Endometrial microvascular endothelial cells (primary cell): ENCODE measurements around the gene RDH11. TPM values are rescaled to one million over a fixed set of nuclear protein-coding genes. Genes with fewer than 3 reads are reported as not detected.
"Not testable (repeated sequence)": the region's sequence is repeated elsewhere in the genome, so short reads cannot be mapped to it uniquely, and the experiment has no call there.

Experiments
- in situ Hi-C: cut with HindIII; loops from 2 replicates; pipeline ENCODE4 v1.10.0; 2017; ENCODE audit warnings: low sequenced_read_pairs, low pct_unique_long_range_greater_than_20kb; ENCODE audit errors: inconsistent ontology term
- total RNA-seq: library from RNA; depleted of rRNA; stranded (reverse); fragments of >200 nt; gene quantifications from one replicate; pipeline ENCODE4 v1.2.3, GENCODE V29; 2015; ENCODE audit errors: inconsistent ontology term

The RDH11 gene, protein sequence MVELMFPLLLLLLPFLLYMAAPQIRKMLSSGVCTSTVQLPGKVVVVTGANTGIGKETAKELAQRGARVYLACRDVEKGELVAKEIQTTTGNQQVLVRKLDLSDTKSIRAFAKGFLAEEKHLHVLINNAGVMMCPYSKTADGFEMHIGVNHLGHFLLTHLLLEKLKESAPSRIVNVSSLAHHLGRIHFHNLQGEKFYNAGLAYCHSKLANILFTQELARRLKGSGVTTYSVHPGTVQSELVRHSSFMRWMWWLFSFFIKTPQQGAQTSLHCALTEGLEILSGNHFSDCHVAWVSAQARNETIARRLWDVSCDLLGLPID
- total RNA-seq: 92.6 TPM

DNA sequence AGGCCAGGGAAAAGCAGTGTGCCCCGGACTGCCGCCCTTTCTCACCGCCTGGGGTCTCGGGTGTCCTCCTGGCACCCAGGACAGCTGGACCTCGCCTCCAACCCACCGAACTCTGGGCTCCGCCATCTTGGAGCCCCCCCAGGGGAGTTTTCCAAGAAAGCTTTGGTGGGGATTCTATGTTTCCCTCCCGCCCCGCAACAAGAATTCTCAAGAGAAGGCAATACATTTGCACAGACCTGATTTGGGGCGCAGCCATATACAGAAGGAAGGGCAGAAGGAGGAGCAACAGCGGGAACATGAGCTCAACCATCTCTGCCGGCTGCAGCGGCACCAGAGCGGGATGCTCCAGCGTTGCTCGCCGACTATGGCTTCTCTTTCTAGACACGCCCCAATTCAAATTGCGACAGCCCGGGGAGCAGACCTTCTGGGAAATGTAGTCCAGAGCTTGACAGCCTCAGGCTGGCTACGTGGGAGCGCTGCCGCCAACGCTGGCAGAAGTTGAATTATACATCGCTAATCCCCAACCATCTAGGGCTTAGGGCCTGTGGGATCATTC is at the start of gene RDH11:
RDH11 (minus strand) TSS at position 371 of the 556 bp plus-strand sequence; CDS start at position 310, 61 bp downstream.
- in situ Hi-C loops: loop anchor here (10.0 kb wide), 1 partner anchor 111 kb away; no protein-coding TSS in a partner anchor

DNA sequence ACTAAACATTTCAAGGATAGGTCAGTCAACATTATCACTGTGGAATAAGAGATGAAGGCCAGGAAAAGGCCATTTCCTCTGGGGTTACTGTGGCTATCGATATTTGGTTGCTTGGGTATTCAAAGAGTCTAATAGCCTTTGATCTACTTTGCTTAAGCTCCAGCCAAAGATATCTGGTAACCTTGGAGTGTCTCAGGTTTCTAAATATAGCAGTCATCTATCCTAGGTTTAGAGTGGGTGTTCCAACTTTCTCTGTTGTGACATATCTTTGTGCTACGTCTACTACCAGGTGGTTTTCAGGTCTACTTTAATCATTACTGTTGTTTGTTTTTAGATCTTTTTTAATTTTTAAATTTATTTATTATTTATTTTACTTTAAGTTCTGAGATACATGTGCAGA is 48.5 kb upstream of the RDH11 start:
- in situ Hi-C loops: no loop called here

DNA sequence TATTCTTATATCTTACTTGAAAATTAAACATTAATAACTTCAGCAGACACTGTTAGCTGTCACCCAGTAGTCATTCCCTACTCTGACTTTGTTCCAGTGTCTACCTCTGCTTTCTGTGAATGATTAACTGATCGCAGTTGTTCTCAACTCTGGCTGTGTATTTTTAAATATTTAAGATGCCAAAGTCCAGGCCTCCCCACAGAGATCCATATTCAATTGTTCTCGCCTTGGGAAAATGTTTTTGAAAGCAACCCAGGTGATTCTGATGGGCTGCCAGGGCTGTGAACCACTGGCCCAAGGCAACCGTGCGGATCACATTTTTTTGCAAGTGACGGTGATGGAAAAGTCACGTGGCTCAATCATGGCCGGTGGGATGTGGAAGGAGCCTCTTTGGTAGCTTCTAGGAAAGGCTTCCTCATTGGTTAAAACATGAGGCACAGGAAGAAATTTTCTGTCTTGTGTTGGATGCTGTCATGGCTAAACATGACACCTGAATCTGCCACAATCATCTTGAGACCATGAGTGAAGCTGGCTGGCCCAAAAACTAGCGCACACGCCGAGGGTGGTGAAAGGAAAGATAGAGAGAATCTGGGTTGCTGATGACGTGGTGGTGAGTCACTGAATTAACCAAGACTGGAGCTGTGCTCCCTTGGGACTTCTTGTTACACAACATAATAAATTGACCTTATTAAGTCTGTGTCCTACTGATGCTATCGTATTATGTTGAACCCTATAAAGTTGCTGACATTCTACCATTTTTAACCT is 43.4 kb upstream of the RDH11 start:
- in situ Hi-C loops: no loop called here

DNA sequence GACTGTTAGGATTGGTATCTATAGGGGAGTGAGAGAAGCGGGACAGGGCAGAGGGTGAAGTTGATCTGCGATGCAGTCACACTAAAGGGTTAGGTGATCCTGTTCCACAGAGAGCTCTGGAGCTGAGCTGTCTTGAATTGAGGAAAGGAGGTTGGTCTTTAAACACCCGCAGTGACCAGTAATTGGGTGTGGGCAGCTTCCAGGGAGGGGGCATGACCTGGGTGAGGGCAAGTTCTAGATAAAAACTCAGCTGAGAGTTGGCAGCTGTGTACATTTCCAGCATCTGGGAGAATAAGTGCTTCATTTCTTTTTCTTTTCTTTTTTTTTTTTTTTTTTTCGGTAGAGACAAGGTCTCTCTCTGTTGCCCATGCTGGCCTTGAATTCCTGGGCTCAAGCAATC is 41.2 kb upstream of the RDH11 start:
- in situ Hi-C loops: no loop called here

DNA sequence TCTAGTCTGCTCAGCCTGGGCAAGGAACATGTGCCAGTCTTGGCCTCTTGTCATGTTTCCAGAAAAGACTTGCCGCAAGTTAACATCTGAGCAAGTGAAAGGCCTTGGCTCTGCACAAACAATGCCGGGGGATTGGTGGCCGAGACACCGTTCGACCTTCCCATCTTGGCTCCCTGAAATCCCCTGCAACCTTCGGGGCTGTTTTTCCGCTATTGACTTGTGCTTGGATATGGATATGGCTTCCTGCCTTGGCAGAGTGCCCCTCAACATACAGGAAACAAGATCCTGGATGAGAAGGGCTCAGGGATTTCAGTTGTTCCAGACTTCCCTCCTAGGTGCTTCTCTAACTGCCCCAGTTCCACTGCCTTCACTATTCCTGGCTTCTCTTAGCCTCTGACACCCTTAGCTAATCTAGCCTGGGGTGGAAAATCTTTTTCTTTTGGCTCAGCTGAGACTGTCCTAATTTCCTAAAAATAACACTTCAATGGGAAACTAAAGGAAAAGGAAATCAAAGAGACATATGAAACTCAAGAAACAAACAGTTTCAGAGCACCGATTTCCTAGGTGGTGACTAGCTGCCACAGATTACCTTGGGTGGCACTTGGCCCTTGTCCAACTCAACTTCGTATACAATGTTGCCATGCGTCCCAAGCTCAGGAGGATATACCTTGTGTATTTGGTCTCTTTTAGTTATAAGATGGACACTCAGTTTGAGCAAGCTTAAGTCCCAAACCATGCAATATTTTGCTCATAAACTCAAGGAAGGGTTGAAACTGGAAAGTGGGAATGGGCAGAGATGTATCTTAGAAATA is 40.0 kb upstream of the RDH11 start:
- in situ Hi-C loops: no loop called here

DNA sequence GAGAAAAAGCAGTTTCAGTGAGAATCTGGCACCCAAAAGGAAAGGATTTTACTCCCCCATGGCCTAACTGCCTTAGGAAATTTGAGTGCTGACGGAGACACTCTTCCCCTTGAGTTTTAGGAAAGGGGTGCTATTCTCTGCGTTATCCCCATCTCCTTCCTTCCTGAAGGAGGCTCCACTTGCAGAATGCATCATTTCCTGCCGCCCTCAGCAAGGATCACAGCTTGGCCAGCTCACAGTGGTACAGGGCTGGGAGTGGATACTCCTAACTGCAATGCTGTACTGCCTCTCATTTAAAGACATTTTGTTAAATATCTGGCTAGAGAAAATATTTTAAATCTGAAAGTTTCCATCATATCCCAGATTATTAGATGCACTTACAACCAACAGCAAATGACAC is 39.1 kb upstream of the RDH11 start:
- in situ Hi-C loops: no loop called here

DNA sequence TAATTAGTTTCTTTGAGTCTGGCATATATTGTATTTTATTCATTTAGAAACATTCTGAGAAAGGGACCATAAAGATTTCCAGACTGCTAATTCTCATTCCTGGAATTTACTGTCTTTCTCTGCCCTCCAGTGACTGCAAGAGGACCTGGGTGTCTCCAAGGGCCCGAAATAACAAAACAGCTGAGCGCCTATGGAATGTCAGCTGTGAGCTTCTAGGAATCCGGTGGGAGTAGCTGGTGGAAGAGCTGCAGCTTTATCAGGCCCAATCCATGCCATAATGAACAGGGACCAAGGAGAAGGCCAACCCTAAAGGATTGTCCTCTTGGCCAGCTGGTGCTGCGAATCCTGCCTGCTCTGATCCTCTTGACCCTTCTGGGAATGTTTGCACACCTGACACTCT is 38.1 kb upstream of the RDH11 start:
- in situ Hi-C loops: no loop called here

DNA sequence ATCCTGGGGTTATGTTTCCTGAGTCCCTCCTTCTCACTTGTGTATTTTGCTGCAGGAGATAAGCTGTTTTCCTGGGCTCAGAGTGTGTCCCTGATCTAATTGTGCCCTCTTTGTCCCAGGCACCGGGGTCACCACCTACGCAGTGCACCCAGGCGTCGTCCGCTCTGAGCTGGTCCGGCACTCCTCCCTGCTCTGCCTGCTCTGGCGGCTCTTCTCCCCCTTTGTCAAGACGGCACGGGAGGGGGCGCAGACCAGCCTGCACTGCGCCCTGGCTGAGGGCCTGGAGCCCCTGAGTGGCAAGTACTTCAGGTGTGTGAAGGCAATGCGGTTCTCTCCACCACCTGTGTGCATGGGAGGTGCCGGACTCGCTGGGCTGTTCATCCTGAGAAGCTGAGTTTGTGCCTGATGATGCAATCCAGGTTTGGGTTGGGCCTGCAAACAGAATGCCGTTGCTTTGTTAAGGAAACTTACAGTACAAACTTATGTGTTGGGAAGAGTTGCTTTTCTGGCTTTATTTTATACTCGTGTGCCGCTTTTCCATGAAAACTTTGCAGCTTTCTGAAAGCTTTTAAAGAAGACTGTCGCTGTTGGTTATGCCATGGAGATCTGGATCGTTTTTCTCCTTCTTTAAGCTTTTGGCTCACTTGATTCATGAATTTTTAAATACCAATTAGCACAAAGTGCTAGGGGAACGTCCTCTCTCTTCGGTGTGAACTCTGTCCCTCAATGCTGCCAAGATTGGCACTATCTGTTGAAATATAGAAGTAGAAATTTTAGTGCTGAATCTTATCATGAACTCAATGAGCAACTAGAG is 33.7 kb upstream of the RDH11 start:
- in situ Hi-C loops: no loop called here

DNA sequence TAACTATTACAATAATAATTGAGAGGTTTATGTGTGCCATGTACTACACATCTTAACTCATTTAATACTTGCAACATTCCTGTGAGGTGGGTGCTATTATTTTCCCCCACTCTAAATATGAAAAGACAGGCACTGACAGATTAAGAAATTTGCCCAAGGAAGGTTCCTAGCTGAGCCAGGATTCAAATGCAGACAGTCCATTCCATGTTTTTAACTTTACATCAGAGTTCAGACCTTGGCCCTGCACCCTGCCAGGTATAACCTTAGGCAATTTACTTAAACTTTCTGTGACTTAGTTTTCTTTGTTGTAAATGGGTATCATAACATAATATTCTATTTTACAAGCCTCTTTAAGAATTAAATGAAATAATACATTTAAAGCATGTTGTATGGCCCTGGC is 32.7 kb upstream of the RDH11 start:
- in situ Hi-C loops: no loop called here

DNA sequence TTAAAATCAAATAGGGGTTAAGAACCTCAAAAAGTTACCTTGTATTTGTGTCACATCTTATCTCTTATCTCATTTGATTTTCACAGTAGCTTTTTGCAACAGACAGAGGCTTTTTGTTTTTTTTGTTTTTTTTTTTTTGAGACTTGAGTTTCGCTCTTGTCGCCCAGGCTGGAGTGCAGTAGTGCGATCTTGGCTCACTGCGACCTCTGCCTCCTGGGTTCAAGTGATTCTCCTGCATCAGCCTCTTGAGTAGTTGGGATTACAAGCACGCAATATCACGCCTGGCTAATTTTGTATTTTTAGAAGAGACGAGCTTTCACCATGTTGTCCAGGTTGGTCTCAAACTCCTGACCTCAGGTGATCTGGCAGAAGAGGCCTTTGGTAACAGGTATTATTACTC is 31.8 kb upstream of the RDH11 start:
- in situ Hi-C loops: no loop called here

DNA sequence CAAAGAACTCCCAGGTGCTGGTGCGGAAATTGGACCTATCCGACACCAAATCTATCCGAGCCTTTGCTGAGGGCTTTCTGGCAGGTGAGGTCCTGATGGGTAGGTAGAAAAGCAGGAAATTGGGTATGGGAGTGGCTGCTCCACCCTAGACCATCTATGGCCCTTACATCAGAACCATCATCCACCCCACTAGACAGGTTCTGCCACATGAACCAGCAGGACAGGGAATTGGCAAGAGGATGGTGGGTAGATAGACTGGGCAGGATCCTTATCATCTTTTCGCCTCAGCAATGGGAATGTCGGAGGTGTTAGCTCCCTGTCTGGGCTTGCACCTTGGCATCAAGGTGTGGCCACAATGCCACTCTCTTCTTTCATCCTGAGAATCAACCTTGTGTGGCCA is 29.6 kb upstream of the RDH11 start:
- in situ Hi-C loops: no loop called here

DNA sequence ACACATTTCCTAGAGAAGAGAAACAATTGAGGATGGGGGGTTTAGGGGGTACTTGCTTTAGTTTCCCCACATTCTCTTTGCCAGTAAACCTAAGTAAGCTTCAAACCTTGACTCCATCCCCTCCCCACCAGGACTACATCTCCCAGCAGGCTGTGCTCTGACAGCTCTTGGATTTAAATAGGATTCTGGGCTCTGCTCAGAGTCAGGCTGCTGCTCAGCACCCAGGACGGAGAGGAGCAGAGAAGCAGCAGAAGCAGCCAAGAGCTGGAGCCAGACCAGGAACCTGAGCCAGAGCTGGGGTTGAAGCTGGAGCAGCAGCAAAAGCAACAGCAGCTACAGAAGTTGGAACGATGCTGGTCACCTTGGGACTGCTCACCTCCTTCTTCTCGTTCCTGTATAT is 26.7 kb upstream of the RDH11 start:
- in situ Hi-C loops: no loop called here

DNA sequence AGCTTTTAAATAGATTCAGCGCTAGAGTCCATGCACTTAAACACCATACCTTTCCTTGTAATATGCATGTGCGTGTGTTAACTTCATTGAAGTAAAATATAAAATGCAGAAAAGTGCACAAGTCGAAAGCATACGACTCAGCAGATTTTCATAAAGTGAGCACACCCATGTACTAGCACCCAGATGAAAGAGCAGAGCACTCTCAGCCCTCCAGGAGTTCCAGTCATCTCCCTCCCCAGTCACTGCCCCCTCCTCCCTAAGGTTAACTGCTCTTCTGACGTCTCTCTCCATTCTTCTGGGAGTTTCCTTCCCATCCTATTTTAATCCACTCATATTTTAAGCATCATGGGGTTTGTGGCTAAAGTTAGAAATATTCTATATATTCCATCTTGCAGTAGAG is 26.3 kb upstream of the RDH11 start:
- in situ Hi-C loops: no loop called here

DNA sequence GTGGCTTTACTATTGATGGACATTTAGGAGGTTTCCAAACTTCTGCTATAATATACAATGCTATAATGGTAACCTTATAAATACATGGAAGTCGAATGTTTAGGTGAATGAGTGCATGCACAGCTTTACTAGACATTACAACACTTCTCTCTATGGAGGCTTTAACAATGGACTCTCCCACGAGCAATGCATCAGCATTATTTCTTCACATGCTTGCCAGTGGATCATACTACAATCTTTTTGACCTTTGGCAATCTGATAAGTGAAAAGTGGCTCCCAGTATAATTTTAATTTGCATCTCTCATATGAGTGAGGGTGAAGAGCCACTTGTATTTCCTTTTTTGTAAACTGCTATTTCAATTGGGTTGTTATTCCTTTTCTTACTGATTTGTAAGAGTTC is 24.3 kb upstream of the RDH11 start:
- in situ Hi-C loops: no loop called here

DNA sequence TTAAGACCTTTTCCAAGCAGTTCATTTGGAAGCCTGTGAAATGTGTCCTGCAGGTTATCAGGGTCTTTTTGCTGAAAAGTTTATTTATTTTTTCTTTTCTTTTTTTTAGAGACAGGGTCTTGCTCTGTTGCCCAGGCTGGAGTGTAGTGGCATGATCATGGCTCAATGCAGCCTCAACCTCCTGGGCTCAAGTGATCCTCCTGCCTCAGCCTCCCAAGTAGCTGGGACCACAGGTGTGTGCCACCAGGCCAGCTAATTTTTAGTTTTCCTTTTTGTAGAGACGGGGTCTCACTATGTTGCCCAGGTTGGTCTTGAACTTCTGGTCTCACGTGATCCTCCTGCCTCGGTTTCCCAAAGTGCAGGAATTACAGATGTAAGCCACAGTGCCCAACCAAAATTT is 23.8 kb upstream of the RDH11 start:
- in situ Hi-C loops: not testable (repeated sequence)

DNA sequence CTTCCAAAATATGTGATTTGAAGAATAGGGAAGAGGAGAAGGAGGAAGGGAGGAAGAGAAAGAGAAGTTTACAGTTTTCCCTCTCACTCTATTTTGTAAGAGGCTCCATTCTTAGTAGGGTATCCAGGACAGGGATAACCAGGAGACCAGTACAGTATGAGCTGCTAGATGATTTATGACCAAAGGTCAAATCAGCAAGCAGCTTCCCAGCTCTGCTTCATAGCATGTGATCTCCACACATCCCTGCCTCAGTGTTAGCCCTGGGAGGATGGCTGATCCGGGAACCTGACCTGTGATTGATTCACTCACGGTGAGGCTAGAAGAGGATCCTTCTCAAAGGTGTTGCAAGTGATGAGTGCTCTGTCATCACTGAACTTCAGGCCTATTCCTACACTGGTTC is 22.7 kb upstream of the RDH11 start:
- in situ Hi-C loops: no loop called here

DNA sequence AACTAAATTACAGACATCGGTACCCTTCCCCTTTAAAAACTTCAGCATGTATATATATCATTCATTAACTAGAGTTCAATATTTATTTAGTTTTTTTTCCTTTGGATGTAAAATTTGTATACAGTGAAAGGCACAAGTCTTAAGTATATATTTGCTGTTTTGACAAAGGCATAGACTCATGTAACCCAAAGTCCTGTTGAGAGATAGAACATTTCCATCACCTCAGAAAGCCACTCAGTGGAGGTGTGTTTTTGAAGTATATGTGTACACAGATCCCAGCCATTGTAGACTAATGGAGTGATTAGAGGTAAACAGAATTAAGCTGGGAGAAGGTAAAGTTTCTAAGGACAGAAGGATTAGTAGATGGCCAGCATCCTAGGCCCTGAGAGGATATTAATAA is 21.5 kb upstream of the RDH11 start:
- in situ Hi-C loops: no loop called here

DNA sequence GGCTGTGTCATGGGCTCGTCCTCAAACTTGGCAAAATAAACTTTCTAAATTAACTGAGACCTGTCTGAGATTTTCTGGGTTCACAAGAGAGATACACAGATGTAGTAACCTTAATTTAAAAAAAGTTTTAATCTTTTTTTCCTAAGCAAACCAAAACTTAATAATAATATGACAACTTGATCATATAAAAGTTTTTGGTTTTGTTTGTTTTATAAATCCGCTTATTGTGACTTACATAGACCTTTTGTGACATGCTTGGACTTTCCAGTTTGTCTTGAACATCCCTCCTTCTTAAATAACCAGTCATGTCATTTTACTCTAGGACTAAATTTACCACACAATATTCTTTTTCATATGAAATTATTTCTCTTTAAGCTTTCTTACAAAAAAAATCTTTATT is 14.6 kb upstream of the RDH11 start:
- in situ Hi-C loops: no loop called here

DNA sequence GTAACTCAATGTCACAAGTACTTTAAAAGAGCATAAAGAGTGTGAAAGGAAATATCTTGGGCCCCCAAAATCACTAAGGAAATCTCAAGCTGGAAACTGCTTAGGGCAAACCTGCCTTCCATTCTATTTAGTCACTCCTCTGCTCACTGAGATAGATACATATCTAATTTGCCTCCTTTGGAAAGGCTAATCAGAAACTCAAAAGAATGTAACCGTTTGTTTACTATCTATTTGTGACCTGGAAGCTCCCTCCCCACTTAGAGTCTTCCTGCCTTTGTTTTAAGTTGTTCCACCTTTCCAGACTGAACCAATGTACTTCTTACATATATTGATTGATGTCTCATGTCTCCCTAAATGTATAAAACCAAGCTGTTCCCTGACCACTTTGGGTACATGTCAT is 14.2 kb upstream of the RDH11 start:
- in situ Hi-C loops: not testable (repeated sequence)
